Activated CD4-positive, CD25-positive, alpha-beta regulatory T cell treated with anti-CD3 and anti-CD28 coated beads, Interleukin-2, amount 50 U/mL, for 16 hours (primary cell): Measurements from ENCODE around the gene SLC9A3.
"Not testable (repeated sequence)": the region's sequence is repeated elsewhere in the genome, so short reads cannot be mapped to it uniquely, and the experiment has no call there.

Experiments
- DNase-seq: peaks from one replicate; pipeline ENCODE4 v3.0.0-alpha.2; 2020; ENCODE audit warnings: low read depth, low spot score

SLC9A3 gene

GRCh38 chr5:490116-491106 lies 33.8 kb downstream of the SLC9A3 start:
- no peak for DNase-seq

- no peak for DNase-seq
Observed at GRCh38 chr5:489689-490080, 34.6 kb downstream of the SLC9A3 start.

GRCh38 chr5:488744-489688 lies 35.2 kb downstream of the SLC9A3 start:
- no peak for DNase-seq

DNA sequence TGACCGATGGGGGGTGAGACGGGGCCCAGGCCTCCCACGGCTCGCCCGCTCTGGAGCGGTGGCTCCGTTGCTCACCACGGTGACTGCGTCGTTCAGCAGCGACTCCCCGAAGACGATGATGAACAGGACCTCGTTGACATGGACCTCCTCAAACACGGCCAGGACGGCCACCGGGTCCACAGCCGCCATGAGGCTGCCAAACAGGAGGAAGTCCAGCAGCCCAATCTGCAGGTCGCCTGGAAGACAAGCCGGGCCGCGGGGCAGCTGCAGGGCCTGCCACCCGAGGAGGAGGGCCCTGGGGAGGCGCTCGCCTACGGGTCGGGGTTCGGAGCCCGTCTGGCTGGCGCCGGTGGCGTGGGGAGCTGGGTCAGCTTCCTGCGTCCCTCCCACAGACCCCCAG lies 36.0 kb downstream of the SLC9A3 start:
- no peak for DNase-seq

- not testable (repeated sequence) for DNase-seq
Observed at GRCh38 chr5:486597-486996, 37.7 kb downstream of the SLC9A3 start.

- no peak for DNase-seq
Observed at GRCh38 chr5:485946-486491, 38.2 kb downstream of the SLC9A3 start.

- no peak for DNase-seq
Observed at GRCh38 chr5:485113-485945, 38.9 kb downstream of the SLC9A3 start.

DNA sequence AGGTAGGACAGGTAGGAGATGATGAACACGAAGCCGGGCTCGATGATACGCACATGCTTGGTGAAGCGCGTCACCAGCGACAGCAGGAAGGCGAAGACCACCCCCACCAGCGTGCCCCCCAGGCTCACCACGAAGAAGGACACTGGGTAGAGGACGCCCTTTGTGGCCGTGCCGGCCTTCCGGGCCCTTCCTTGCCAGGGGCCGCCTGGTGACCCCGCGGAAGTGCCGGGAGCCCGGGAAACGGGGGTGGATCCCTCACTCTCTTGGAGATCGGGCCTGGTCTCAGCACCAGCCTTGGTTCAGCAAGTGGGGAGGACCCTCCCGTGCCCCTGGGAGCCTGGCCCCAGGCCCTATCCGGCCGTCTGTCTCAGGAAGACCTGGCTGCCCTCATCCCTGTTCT lies 39.7 kb downstream of the SLC9A3 start:
- DNase-seq, result no peak

DNA sequence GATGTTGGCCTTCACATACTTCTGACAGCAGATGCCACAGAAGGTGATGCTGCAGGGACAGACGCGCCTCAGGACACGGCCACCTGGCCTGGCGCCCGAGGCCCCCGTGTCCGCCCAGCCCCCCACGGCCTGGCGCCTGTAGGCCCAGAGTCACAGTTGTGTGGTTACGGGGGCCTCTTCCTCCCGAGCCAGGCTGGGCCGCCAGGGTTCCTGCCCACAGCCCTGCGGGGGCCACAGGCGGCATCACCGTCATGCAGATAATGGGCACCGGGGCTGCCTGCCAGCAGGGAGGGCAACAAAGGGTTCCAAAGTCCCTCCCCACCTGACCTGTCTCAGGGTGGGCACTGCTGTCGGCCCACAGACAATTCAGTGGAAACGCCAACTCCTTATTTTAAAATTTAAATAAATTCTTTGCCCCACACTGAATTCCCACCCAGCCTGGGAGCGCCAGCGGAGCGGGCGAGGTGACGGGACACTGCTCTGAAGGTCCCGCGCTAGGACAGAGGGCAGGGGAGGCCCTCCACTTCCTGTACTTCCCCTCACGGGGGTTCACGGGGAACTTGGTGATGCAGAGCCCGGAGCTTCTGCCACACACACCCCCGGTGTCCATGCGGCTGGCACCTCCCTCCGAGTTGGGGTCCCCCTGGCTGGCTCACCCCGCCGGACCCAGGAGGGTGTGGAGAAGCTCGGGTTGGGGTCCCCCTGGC lies 40.7 kb downstream of the SLC9A3 start:
- DNase-seq, result no peak

- DNase-seq, result no peak
Observed at GRCh38 chr5:483011-483410, 41.2 kb downstream of the SLC9A3 start.

- no peak for DNase-seq
Observed at GRCh38 chr5:482506-482905, 41.7 kb downstream of the SLC9A3 start.

GRCh38 chr5:482021-482420 lies 42.2 kb downstream of the SLC9A3 start:
- DNase-seq, result no peak

- no peak for DNase-seq
Observed at GRCh38 chr5:481347-481746, 42.9 kb downstream of the SLC9A3 start.

- no peak for DNase-seq
Observed at GRCh38 chr5:479566-480319, 44.5 kb downstream of the SLC9A3 start.

- DNase-seq, result no peak
Observed at GRCh38 chr5:478982-479535, 45.2 kb downstream of the SLC9A3 start.

DNA sequence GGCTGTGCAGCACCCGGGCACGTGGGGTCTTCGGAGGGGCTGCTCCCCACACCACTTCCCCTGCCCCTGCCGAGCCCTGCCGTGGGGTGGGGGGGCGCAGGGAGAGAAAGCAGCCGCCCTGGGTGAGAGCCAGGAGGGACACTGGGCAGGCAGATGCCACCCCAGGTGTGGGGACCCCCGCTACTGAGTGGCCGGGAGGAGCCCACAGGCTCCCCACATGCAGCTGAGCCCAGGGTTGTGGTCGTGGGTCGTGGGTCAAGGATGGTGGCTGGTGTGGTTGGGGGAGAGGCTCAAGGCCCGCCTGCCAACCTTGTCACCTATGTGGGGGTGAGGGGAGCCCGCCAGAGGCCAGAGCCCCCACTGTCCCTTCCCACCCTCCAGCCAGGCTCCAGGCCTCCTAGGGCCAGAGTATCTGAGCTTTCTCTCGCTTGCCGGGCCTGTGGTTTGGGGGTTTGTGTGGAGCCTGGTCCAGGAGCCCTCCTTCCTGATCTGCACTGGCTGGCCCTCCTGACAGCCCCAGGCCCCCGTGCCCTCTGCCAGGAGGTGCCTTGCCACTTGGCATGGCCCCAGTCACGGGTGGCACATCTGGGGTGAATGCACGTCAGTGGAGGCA lies 45.8 kb downstream of the SLC9A3 start:
- no peak for DNase-seq

GRCh38 chr5:477871-478270 lies 46.4 kb downstream of the SLC9A3 start:
- DNase-seq, result no peak

GRCh38 chr5:477247-477646 lies 47.0 kb downstream of the SLC9A3 start:
- DNase-seq, result no peak

DNA sequence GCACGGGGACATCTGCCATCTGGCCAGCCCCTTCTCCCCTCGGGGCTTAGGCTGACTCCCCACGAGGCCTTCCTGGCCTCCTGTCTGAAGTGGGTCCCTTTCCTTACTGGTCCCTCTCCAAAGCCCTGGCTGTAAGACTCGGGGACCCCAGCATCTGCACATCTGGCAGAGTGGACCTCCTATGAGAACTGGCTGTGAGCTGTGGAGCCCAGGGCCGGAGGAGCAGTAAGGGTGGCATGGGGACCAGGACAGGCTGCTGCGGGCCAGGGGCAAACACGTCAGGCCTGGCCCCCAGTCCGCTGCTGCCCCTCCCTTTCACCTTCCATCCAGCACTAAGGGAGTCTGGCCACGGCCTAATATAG lies 47.5 kb downstream of the SLC9A3 start:
- no peak for DNase-seq
